GM12878 (cell line): ENCODE measurements around the gene TMC6. TPM values are rescaled to one million over a fixed set of nuclear protein-coding genes. Genes with fewer than 3 reads are reported as not detected.

Experiments
- ATF3 ChIP-seq: IDR thresholded peaks from 2 replicates; pipeline ENCODE4 v1.6.1; 2011; ENCODE audit warnings: low read depth, mild to moderate bottlenecking, low read length, moderate library complexity, borderline replicate concordance; ENCODE audit errors: extremely low read depth
- CBFB ChIP-seq: IDR thresholded peaks from 2 replicates; pipeline ENCODE4 v1.6.1; 2016; ENCODE audit warnings: antibody characterized with exemption, low read depth
- CTCF ChIP-seq, 3 experiments: IDR thresholded peaks in 2 of 3; conservative IDR thresholded peaks in 1 of 3; 2 replicates each; pipeline ENCODE4 v1.5.1; 2011; ENCODE audit warnings: low read depth in 3 of 3, low read length in 3 of 3, mild to moderate bottlenecking in 3 of 3, control low read depth in 2 of 3, moderate library complexity in 2 of 3, inconsistent platforms in 1 of 3, mixed read lengths in 1 of 3; ENCODE audit not compliant: control insufficient read depth in 2 of 3, insufficient read depth in 1 of 3; ENCODE audit errors: extremely low read depth in 1 of 3
- ESRRA ChIP-seq: IDR thresholded peaks from 2 replicates; pipeline ENCODE4 v1.6.1; 2012; ENCODE audit warnings: mild to moderate bottlenecking, low read length, improper control_type of control experiment
- FOXM1 ChIP-seq: IDR thresholded peaks from 2 replicates; pipeline ENCODE4 v1.6.1; 2012; ENCODE audit warnings: low read depth, mild to moderate bottlenecking, inconsistent platforms, low read length, moderate library complexity
- GATAD2B ChIP-seq: fragments of 450-650 bp; conservative IDR thresholded peaks from 2 replicates; pipeline ENCODE4 v1.6.1; 2017; ENCODE audit warnings: low read depth, mild to moderate bottlenecking, moderate library complexity
- HDAC2 ChIP-seq: fragments of 200-600 bp; sonication (generic); IDR thresholded peaks from 2 replicates; pipeline ENCODE4 v1.6.1; 2017
- IKZF1 ChIP-seq: fragments of 450-650 bp; conservative IDR thresholded peaks from 2 replicates; pipeline ENCODE4 v1.6.1; 2017; ENCODE audit warnings: antibody characterized with exemption, mild to moderate bottlenecking
- JUNB ChIP-seq: IDR thresholded peaks from 2 replicates; pipeline ENCODE4 v1.6.1; 2016; ENCODE audit warnings: antibody characterized with exemption, mild to moderate bottlenecking
- JUND ChIP-seq: IDR thresholded peaks from 2 replicates; pipeline ENCODE4 v1.6.1; 2012; ENCODE audit warnings: low read depth, mild to moderate bottlenecking, low read length, improper control_type of control experiment, moderate library complexity
- NFXL1 ChIP-seq: fragments of 450-650 bp; IDR thresholded peaks from 2 replicates; pipeline ENCODE4 v1.6.1; 2017; ENCODE audit warnings: antibody characterized with exemption, mild to moderate bottlenecking, borderline replicate concordance
- PAX8 ChIP-seq: fragments of 450-650 bp; IDR thresholded peaks from 2 replicates; pipeline ENCODE4 v1.6.1; 2017; ENCODE audit warnings: mild to moderate bottlenecking, moderate library complexity
- POLR2AphosphoS2 ChIP-seq: IDR thresholded peaks from 2 replicates; pipeline ENCODE4 v1.6.1; 2011; ENCODE audit warnings: low read depth, mild to moderate bottlenecking, low read length, improper control_type of control experiment, moderate library complexity
- REST ChIP-seq: IDR thresholded peaks from 2 replicates; pipeline ENCODE4 v1.6.1; 2012; ENCODE audit warnings: mild to moderate bottlenecking, low read depth, low read length
- RFX5 ChIP-seq: IDR thresholded peaks from 2 replicates; pipeline ENCODE4 v1.6.1; 2011; ENCODE audit warnings: low read depth, low read length, improper control_type of control experiment
- RUNX3 ChIP-seq: IDR thresholded peaks from 2 replicates; pipeline ENCODE4 v1.6.1; 2012; ENCODE audit warnings: low read length, inconsistent platforms
- SMAD1 ChIP-seq: fragments of 450-650 bp; IDR thresholded peaks from 2 replicates; pipeline ENCODE4 v1.6.1; 2018; ENCODE audit warnings: mild to moderate bottlenecking, low read depth; ENCODE audit not compliant: partially characterized antibody
- SMARCA5 ChIP-seq: fragments of 450-650 bp; IDR thresholded peaks from 2 replicates; pipeline ENCODE4 v1.6.1; 2017; ENCODE audit warnings: mild to moderate bottlenecking
- TBL1XR1 ChIP-seq: IDR thresholded peaks from 2 replicates; pipeline ENCODE4 v1.6.1; 2012; ENCODE audit warnings: low read depth, low read length, improper control_type of control experiment
- ZNF217 ChIP-seq: fragments of 450-650 bp; IDR thresholded peaks from 2 replicates; pipeline ENCODE4 v1.6.1; 2017; ENCODE audit warnings: antibody characterized with exemption, mild to moderate bottlenecking
- ZNF274 ChIP-seq: IDR thresholded peaks from one replicate; pipeline ENCODE4 v1.8.0; 2011; ENCODE audit not compliant: insufficient read length, insufficient read depth
- ZNF384 ChIP-seq: IDR thresholded peaks from 2 replicates; pipeline ENCODE4 v1.6.1; 2012; ENCODE audit warnings: low read depth, mild to moderate bottlenecking, low read length, improper control_type of control experiment, borderline replicate concordance
- polyA plus RNA-seq, 11 experiments: library from polyadenylated mRNA; depleted of rRNA in 4 of 11; unstranded in 6 of 11; stranded (reverse) in 5 of 11; fragments of >200 nt; fragmentation: Nextera tagmentation in 4 of 11; fragmentation: Illumina TruSeq in 1 of 11; extraction: Ambion mirVana in 4 of 11; extraction: Trizol in 1 of 11; gene quantifications; 1 replicate in 1 of 11; 2 replicates in 10 of 11; pipeline versions ENCODE4 v1.2.1 to v1.2.3, GENCODE V29; 2011 to 2016; ENCODE audit warnings: inconsistent platforms in 2 of 11, missing spikeins in 2 of 11, low read depth in 1 of 11
- total RNA-seq, 4 experiments: library from RNA; depleted of rRNA in 3 of 4; stranded (reverse); fragments of >200 nt in 3 of 4; fragmentation: Illumina TruSeq in 1 of 4; extraction: Trizol in 1 of 4; gene quantifications; 2 replicates each; pipeline versions ENCODE4 v1.2.1 to v1.2.3, GENCODE V29; 2013 to 2021
- TF ChIP-seq, protein P1 (sequence below): fragments of 150-350 bp; IDR thresholded peaks from 2 replicates; pipeline ENCODE4 v1.6.1; 2016; ENCODE audit warnings: low read depth, low read length

Gene TMC6
- total and polyA plus RNA-seq, 10 of the 15 experiments (the other 5 are each of a cell fraction or from before 2014, with no cell fraction given): 1.9 to 232 (median 60.6) TPM

DNA sequence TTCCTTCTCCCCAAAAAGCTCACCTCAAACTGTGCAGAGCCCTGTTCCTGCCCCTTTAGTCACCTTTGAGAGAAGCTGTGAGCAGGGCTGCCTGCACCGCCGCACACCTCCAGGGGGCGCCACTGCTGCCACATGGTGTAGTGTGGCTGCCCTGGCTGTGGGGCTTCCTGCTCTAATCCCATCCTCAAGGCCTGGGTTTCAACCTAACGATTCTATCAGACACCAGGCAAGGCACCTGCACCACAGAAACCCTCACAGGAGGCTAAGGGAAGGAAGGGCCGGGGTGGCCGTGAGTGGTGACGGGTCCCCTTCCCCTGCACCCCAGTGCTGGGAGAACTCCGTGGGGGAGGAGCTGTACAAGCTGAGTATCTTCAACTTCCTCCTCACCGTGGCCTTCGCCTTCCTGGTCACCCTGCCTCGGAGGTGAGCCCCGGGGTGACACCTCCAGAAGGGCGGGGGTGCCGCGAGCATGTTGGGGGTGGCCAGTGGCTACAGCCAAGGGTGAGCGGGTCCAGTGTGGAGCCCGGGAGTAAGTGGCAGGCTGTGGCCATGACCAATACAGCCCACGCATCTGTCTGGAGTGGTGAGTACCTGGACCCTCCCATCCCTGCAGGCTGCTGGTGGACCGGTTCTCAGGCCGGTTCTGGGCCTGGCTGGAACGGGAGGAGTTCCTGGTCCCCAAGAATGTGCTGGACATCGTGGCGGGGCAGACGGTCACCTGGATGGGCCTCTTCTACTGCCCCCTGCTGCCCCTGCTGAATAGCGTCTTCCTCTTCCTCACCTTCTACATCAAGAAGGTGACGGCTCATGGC, 9.0 kb upstream of the TMC6 start (continued):
- no peak for TF ChIP-seq ZNF384
- no peak for TF ChIP-seq RUNX3
- TF ChIP-seq FOXM1: no peak
- TF ChIP-seq ZNF274: no peak
- TF ChIP-seq CBFB: no peak
- TF ChIP-seq ATF3: no peak
- TF ChIP-seq PAX8: no peak
- TF ChIP-seq TBL1XR1: no peak
- TF ChIP-seq POLR2AphosphoS2: peak; percentile 40; the same call in 1 of the 2 replicates
- TF ChIP-seq NFXL1: no peak
- no peak for TF ChIP-seq ESRRA
- TF ChIP-seq, protein P1, sequence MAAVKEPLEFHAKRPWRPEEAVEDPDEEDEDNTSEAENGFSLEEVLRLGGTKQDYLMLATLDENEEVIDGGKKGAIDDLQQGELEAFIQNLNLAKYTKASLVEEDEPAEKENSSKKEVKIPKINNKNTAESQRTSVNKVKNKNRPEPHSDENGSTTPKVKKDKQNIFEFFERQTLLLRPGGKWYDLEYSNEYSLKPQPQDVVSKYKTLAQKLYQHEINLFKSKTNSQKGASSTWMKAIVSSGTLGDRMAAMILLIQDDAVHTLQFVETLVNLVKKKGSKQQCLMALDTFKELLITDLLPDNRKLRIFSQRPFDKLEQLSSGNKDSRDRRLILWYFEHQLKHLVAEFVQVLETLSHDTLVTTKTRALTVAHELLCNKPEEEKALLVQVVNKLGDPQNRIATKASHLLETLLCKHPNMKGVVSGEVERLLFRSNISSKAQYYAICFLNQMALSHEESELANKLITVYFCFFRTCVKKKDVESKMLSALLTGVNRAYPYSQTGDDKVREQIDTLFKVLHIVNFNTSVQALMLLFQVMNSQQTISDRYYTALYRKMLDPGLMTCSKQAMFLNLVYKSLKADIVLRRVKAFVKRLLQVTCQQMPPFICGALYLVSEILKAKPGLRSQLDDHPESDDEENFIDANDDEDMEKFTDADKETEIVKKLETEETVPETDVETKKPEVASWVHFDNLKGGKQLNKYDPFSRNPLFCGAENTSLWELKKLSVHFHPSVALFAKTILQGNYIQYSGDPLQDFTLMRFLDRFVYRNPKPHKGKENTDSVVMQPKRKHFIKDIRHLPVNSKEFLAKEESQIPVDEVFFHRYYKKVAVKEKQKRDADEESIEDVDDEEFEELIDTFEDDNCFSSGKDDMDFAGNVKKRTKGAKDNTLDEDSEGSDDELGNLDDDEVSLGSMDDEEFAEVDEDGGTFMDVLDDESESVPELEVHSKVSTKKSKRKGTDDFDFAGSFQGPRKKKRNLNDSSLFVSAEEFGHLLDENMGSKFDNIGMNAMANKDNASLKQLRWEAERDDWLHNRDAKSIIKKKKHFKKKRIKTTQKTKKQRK: no peak
- TF ChIP-seq ZNF217: peak; percentile 95
- TF ChIP-seq IKZF1: peak; percentile 51; the same call in 1 of the 2 replicates
- TF ChIP-seq GATAD2B: peak; percentile 60; the same call in 1 of the 2 replicates
- peak; percentile 39 to 92 (median 80) for TF ChIP-seq CTCF (IDR thresholded peaks at IDR 0.05 in 2 of 3, conservative IDR thresholded peaks at IDR 0.05 in 1 of 3; ENCODE audit: control insufficient read depth in 2 of 3, extremely low read depth in 1 of 3, insufficient read depth in 1 of 3, low read depth in 3 of 3, low read length in 3 of 3)
- no peak for TF ChIP-seq REST
- no peak for TF ChIP-seq RFX5
- no peak for TF ChIP-seq HDAC2
- TF ChIP-seq SMAD1: no peak
- peak; percentile 84 for TF ChIP-seq SMARCA5
- TF ChIP-seq JUNB: no peak
- no peak for TF ChIP-seq JUND
